Ascending aorta (tissue), 2 donors: Measurements from ENCODE around the gene NSUN4. TPM values are rescaled to one million over a fixed set of nuclear protein-coding genes. Genes with fewer than 3 reads are reported as not detected.
"Not testable (repeated sequence)": the region's sequence is repeated elsewhere in the genome, so short reads cannot be mapped to it uniquely, and the experiment has no call there.

Experiments
- DNase-seq, 2 donors: peaks; one replicate each; pipeline ENCODE4 v3.0.0-alpha.2; 2019; ENCODE audit warnings: low spot score in 2 of 2
- H3K27ac ChIP-seq, 2 donors: fragments of 200-600 bp; sonication (generic); one replicate each; pipeline ENCODE4 v1.5.1; 2016 to 2017; ENCODE audit warnings: mild to moderate bottlenecking in 1 of 2
- H3K27me3 ChIP-seq: fragments of 200-600 bp; sonication (generic); one replicate; pipeline ENCODE4 v1.5.1; 2017
- H3K36me3 ChIP-seq, 2 donors: fragments of 200-600 bp; sonication (generic); one replicate each; pipeline ENCODE4 v1.5.1; 2016
- H3K4me1 ChIP-seq, 2 donors: fragments of 200-600 bp; sonication (generic); one replicate each; pipeline ENCODE4 v1.5.1; 2016 to 2017; ENCODE audit warnings: mild to moderate bottlenecking in 1 of 2
- H3K4me3 ChIP-seq, 2 donors: fragments of 200-600 bp; sonication (generic); one replicate each; pipeline ENCODE4 v1.5.1; 2016 to 2017; ENCODE audit warnings: mild to moderate bottlenecking in 1 of 2
- H3K9me3 ChIP-seq, 2 donors: fragments of 200-600 bp; sonication (generic); one replicate each; pipeline ENCODE4 v1.5.1; 2016
- CTCF ChIP-seq, 3 experiments: fragments of 200-600 bp in 2 of 3; fragments of 450-650 bp in 1 of 3; sonication (generic) in 2 of 3; IDR thresholded peaks; one replicate each; pipeline ENCODE4 v1.5.1; 2016 to 2019; ENCODE audit warnings: antibody characterized with exemption in 3 of 3, mild to moderate bottlenecking in 1 of 3, moderate library complexity in 1 of 3
- intact Hi-C: fragments of 100-400 bp; cut with DNase I; formaldehyde crosslinking; loops from one replicate; pipeline ENCODE4 v1.15.1; 2023
- total RNA-seq: library from RNA; depleted of rRNA; stranded (reverse); fragments of >200 nt; gene quantifications from one replicate; pipeline ENCODE4 v1.1.0, GENCODE V29; 2016

The NSUN4 gene
- total RNA-seq, 1 donor from 2014 or later: 6.1 TPM

- Histone ChIP-seq H3K36me3 (peaks cover 22 to 49% of the 10 kb centered on the region in 2 donors), H3K4me3 (no peak overlapping the region), H3K9me3 (no peaks in the 10 kb centered on the region), H3K27me3 (no peaks in the 10 kb centered on the region), H3K27ac (no peak overlapping the region), H3K4me1 (peaks cover 0 to 11% of the 10 kb centered on the region in 2 donors)
- no peak for TF ChIP-seq CTCF (IDR thresholded peaks at IDR 0.05)
- no peak for DNase-seq
- intact Hi-C loops: loop anchor here (5.0 to 10.0 kb wide), 2 partner anchors 212 to 310 kb away; partner anchors contain the start of gene PIK3R3
Measured at GRCh38 chr1:46344481-46344880, 3.9 kb downstream of the NSUN4 start.

- no peak overlapping the region for H3K4me3 ChIP-seq
- no peak for DNase-seq
- H3K4me1 ChIP-seq: peaks cover 0 to 7% of the 10 kb centered on the region in 2 donors
- H3K27ac ChIP-seq: no peak overlapping the region
- H3K36me3 ChIP-seq: peaks cover 23 to 55% of the 10 kb centered on the region in 2 donors
- H3K27me3 ChIP-seq: no peaks in the 10 kb centered on the region
- no peaks in the 10 kb centered on the region for H3K9me3 ChIP-seq
- TF ChIP-seq CTCF (IDR thresholded peaks at IDR 0.05): no peak
- intact Hi-C loops: loop anchor here (10.0 kb wide), 1 partner anchor 310 kb away; no protein-coding TSS in a partner anchor
Measured at GRCh38 chr1:46345281-46345680, 4.7 kb downstream of the NSUN4 start.

GRCh38 chr1:46352363-46352762, 11.8 kb downstream of the NSUN4 start:
- Histone ChIP-seq H3K27ac (no peak overlapping the region), H3K36me3 (peaks cover 50 to 77% of the 10 kb centered on the region in 2 donors), H3K4me1 (no peaks in the 10 kb centered on the region), H3K9me3 (no peaks in the 10 kb centered on the region), H3K4me3 (no peak overlapping the region), H3K27me3 (no peaks in the 10 kb centered on the region)
- intact Hi-C loops: no loop called here
- no peak for TF ChIP-seq CTCF (IDR thresholded peaks at IDR 0.05)
- DNase-seq: no peak

GRCh38 chr1:46355920-46356319, 15.3 kb downstream of the NSUN4 start:
- H3K4me3 ChIP-seq, H3K4me1 ChIP-seq, DNase-seq, H3K27ac ChIP-seq, H3K9me3 ChIP-seq, H3K27me3 ChIP-seq, intact Hi-C loops: not testable (repeated sequence)
- peaks cover 66 to 87% of the 10 kb centered on the region in 2 donors for H3K36me3 ChIP-seq

- Histone ChIP-seq H3K4me1 (no peaks in the 10 kb centered on the region), H3K27ac (no peak overlapping the region), H3K36me3 (peaks cover 60 to 78% of the 10 kb centered on the region in 2 donors), H3K27me3 (no peaks in the 10 kb centered on the region), H3K4me3 (no peak overlapping the region), H3K9me3 (no peaks in the 10 kb centered on the region)
- TF ChIP-seq CTCF (IDR thresholded peaks at IDR 0.05): no peak
- intact Hi-C loops: no loop called here
- DNase-seq: no peak
Measured at GRCh38 chr1:46362158-46362557, 21.6 kb downstream of the NSUN4 start.

GRCh38 chr1:46363121-46363520, 22.5 kb downstream of the NSUN4 start:
- DNase-seq: no peak
- no peak overlapping the region for H3K4me3 ChIP-seq
- H3K27me3 ChIP-seq: no peaks in the 10 kb centered on the region
- H3K27ac ChIP-seq: no peak overlapping the region
- TF ChIP-seq CTCF (IDR thresholded peaks at IDR 0.05): no peak
- no peaks in the 10 kb centered on the region for H3K4me1 ChIP-seq
- intact Hi-C loops: no loop called here
- no peaks in the 10 kb centered on the region for H3K9me3 ChIP-seq
- H3K36me3 ChIP-seq: peaks cover 58 to 72% of the 10 kb centered on the region in 2 donors
